Testis (tissue), 2 donors: ENCODE results near the gene PLA2G5.

Source experiments
- CTCF ChIP-seq, 3 experiments: fragments of 450-650 bp in 2 of 3; fragments of 200-600 bp in 1 of 3; sonication (generic) in 1 of 3; IDR thresholded peaks; one replicate each; pipeline ENCODE4 v1.5.1; 2016 to 2019; ENCODE audit warnings: antibody characterized with exemption in 3 of 3, mild to moderate bottlenecking in 2 of 3, moderate library complexity in 1 of 3
- POLR2A ChIP-seq: fragments of 450-650 bp; IDR thresholded peaks from one replicate; pipeline ENCODE4 v1.6.1; 2017; ENCODE audit warnings: antibody characterized with exemption, mild to moderate bottlenecking, moderate library complexity

DNA sequence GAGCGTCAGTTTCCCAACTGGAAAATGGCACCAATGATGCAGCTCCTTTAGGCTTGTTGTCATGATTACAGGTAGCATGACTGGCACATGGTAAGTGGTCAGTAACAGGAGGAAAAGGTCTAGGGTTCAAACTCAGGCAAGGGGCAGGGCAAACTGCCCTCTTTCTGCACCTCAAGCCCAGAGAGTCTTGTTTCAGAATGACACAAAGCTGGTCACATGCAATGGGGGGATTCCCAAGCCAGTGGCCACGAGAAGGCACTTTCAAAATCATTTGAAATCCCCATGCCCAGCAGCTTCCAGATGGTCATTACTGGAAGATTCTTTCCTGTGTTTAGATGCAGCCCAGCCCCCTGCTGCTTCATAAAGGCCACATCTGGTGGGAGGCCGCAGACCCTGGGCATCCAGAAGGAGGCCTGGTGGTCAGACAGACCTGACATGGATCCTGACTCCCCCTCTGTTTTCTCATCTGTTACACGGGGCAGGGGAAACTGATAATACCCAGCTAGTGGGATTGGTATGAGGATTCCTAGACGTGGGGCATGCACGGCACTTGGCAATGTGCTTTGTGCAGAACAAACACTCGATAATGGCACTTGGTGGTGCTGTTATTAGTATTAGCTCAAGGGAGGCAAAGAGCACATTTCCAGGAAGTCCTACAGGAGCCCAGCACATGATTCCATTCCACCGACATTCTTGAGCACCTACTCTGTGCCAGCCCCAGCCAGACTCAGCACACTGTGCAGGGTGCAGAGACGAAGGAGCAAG is 56.2 kb downstream of the PLA2G5 start:
- TF ChIP-seq CTCF (IDR thresholded peaks at IDR 0.05) (no peak), POLR2A (no peak)
